Femur (tissue), 1 donor: ENCODE measurements around the gene AMPD3.

Experiments
- DNase-seq: peaks from one replicate; pipeline ENCODE4 v3.0.0-alpha.2; 2017

AMPD3 gene

GRCh38 chr11:10504490-10504889, 49.4 kb downstream of the AMPD3 start:
- DNase-seq: no peak

GRCh38 chr11:10505278-10506007, 50.4 kb downstream of the AMPD3 start:
- no peak for DNase-seq

GRCh38 chr11:10506008-10506370, 50.9 kb downstream of the AMPD3 start:
- no peak for DNase-seq

GRCh38 chr11:10511181-10511621, 56.1 kb downstream of the AMPD3 start:
- no peak for DNase-seq

GRCh38 chr11:10514202-10514601, 59.1 kb downstream of the AMPD3 start:
- DNase-seq: no peak

GRCh38 chr11:10514709-10515108, 59.6 kb downstream of the AMPD3 start:
- DNase-seq: no peak

GRCh38 chr11:10515418-10515817, 60.4 kb downstream of the AMPD3 start:
- DNase-seq: no peak

GRCh38 chr11:10518123-10518522, 63.1 kb downstream of the AMPD3 start:
- DNase-seq: no peak

GRCh38 chr11:10518891-10519290, 63.8 kb downstream of the AMPD3 start:
- DNase-seq: no peak

- DNase-seq: no peak
Measured at GRCh38 chr11:10519630-10520029, 64.6 kb downstream of the AMPD3 start.

- DNase-seq: no peak
Measured at GRCh38 chr11:10520562-10520961, 65.5 kb downstream of the AMPD3 start.

GRCh38 chr11:10522276-10522675, 67.2 kb downstream of the AMPD3 start:
- DNase-seq: no peak

GRCh38 chr11:10522921-10523320, 67.9 kb downstream of the AMPD3 start:
- DNase-seq: no peak

- DNase-seq: no peak
Measured at GRCh38 chr11:10524471-10524870, 69.4 kb downstream of the AMPD3 start.

GRCh38 chr11:10526974-10527918, 72.2 kb downstream of the AMPD3 start:
- DNase-seq: no peak

- DNase-seq: no peak
Measured at GRCh38 chr11:10528121-10528520, 73.1 kb downstream of the AMPD3 start.

GRCh38 chr11:10529279-10529678, 74.2 kb downstream of the AMPD3 start:
- no peak for DNase-seq

GRCh38 chr11:10532526-10532925, 77.5 kb downstream of the AMPD3 start:
- no peak for DNase-seq

GRCh38 chr11:10533323-10533722, 78.3 kb downstream of the AMPD3 start:
- DNase-seq: no peak

- DNase-seq: no peak
Measured at GRCh38 chr11:10534316-10534715, 79.3 kb downstream of the AMPD3 start.

- no peak for DNase-seq
Measured at GRCh38 chr11:10537600-10537999, 82.5 kb downstream of the AMPD3 start.

- no peak for DNase-seq
Measured at GRCh38 chr11:10538924-10539323, 83.9 kb downstream of the AMPD3 start.

- no peak for DNase-seq
Measured at GRCh38 chr11:10539339-10539738, 84.3 kb downstream of the AMPD3 start.

- no peak for DNase-seq
Measured at GRCh38 chr11:10540546-10540914, 85.5 kb downstream of the AMPD3 start.
